Skeletal muscle cell (primary cell): ENCODE results near the gene GALNT12.
A peak's percentile ranks its signal among the peaks of the same experiment; 100 is the strongest.

Source experiments
- DNase-seq: peaks from one replicate; pipeline ENCODE4 v3.0.0-alpha.2; 2010; ENCODE audit warnings: low read depth
- H3K4me3 ChIP-seq: 2 replicates; pipeline ENCODE4 v1.5.1; 2011; ENCODE audit warnings: low read depth, mild to moderate bottlenecking, control low read depth, low read length, moderate library complexity

Gene GALNT12

GRCh38 chr9:98822661-98823060 is 15.2 kb downstream of the GALNT12 start:
- no peak for DNase-seq

GRCh38 chr9:98823666-98824334 is 16.3 kb downstream of the GALNT12 start:
- DNase-seq = no peak
- no peak overlapping the region for H3K4me3 ChIP-seq

More at GRCh38 chr9:98822661-98823060, 15.2 kb downstream of the GALNT12 start:
- H3K4me3 ChIP-seq = no peak overlapping the region

GRCh38 chr9:98825414-98825813 is 17.9 kb downstream of the GALNT12 start:
- DNase-seq = no peak
- no peak overlapping the region for H3K4me3 ChIP-seq

- no peak overlapping the region for H3K4me3 ChIP-seq
- DNase-seq = no peak
Observed at GRCh38 chr9:98826716-98827115, 19.2 kb downstream of the GALNT12 start.

GRCh38 chr9:98829766-98830165 is 22.3 kb downstream of the GALNT12 start:
- no peak for DNase-seq
- H3K4me3 ChIP-seq = no peak overlapping the region

GRCh38 chr9:98830554-98830953 is 23.1 kb downstream of the GALNT12 start:
- no peak overlapping the region for H3K4me3 ChIP-seq
- DNase-seq = no peak

- no peak for DNase-seq
- no peak overlapping the region for H3K4me3 ChIP-seq
Observed at GRCh38 chr9:98831696-98832095, 24.2 kb downstream of the GALNT12 start.

- no peak overlapping the region for H3K4me3 ChIP-seq
- no peak for DNase-seq
Observed at GRCh38 chr9:98832768-98833089, 25.3 kb downstream of the GALNT12 start.

- H3K4me3 ChIP-seq = no peak overlapping the region
- no peak for DNase-seq
Observed at GRCh38 chr9:98833090-98833956, 25.9 kb downstream of the GALNT12 start.

- no peak overlapping the region for H3K4me3 ChIP-seq
- no peak for DNase-seq
Observed at GRCh38 chr9:98834386-98834785, 26.9 kb downstream of the GALNT12 start.

- no peak overlapping the region for H3K4me3 ChIP-seq
- no peak for DNase-seq
Observed at GRCh38 chr9:98836206-98836605, 28.7 kb downstream of the GALNT12 start.

GRCh38 chr9:98837516-98837915 is 30.0 kb downstream of the GALNT12 start:
- H3K4me3 ChIP-seq = no peak overlapping the region

GRCh38 chr9:98838155-98838867 is 30.8 kb downstream of the GALNT12 start:
- H3K4me3 ChIP-seq = no peak overlapping the region
- DNase-seq = no peak

More at GRCh38 chr9:98837516-98837915, 30.0 kb downstream of the GALNT12 start:
- no peak for DNase-seq

GRCh38 chr9:98838868-98839565 is 31.5 kb downstream of the GALNT12 start:
- no peak for DNase-seq
- no peak overlapping the region for H3K4me3 ChIP-seq

- DNase-seq = no peak
- H3K4me3 ChIP-seq = no peak overlapping the region
Observed at GRCh38 chr9:98839724-98840123, 32.3 kb downstream of the GALNT12 start.

- DNase-seq = no peak
- no peak overlapping the region for H3K4me3 ChIP-seq
Observed at GRCh38 chr9:98842510-98842909, 35.0 kb downstream of the GALNT12 start.

GRCh38 chr9:98846081-98846480 is 38.6 kb downstream of the GALNT12 start:
- no peak overlapping the region for H3K4me3 ChIP-seq
- no peak for DNase-seq

- H3K4me3 ChIP-seq = no peak overlapping the region
- DNase-seq = no peak
Observed at GRCh38 chr9:98846879-98847278, 39.4 kb downstream of the GALNT12 start.

GRCh38 chr9:98848450-98849149 is 41.1 kb downstream of the GALNT12 start:
- H3K4me3 ChIP-seq = peak overlapping the region; percentile 23
- DNase-seq = peak; percentile 51
